NCI-H460 (cell line): ENCODE data around the gene NPC2. TPM values are rescaled to one million over a fixed set of nuclear protein-coding genes. Genes with fewer than 3 reads are reported as not detected.

ENCODE experiments used
- DNase-seq: peaks from one replicate; pipeline ENCODE4 v3.0.0-alpha.2; 2016; ENCODE audit warnings: low read depth; ENCODE audit errors: extremely low read depth
- total RNA-seq: library from RNA; depleted of rRNA; stranded (reverse); fragments of >200 nt; shearing (Covaris generic); gene quantifications from 2 replicates; pipeline ENCODE4 v1.2.3, GENCODE V29; 2014

Gene NPC2
- total RNA-seq, 1 experiment from 2014 or later = 59.3 TPM

GRCh38 chr14:74521756-74522155 is 28.7 kb upstream of the NPC2 start:
- no peak for DNase-seq

GRCh38 chr14:74519316-74520074 is 26.4 kb upstream of the NPC2 start:
- DNase-seq = no peak

- no peak for DNase-seq
Measured at GRCh38 chr14:74518221-74518620, 25.1 kb upstream of the NPC2 start.

GRCh38 chr14:74517731-74518130 is 24.6 kb upstream of the NPC2 start:
- DNase-seq = no peak

GRCh38 chr14:74516451-74517160 is 23.5 kb upstream of the NPC2 start:
- no peak for DNase-seq

- no peak for DNase-seq
Measured at GRCh38 chr14:74515891-74516412, 22.8 kb upstream of the NPC2 start.

- no peak for DNase-seq
Measured at GRCh38 chr14:74514471-74514941, 21.4 kb upstream of the NPC2 start.

- no peak for DNase-seq
Measured at GRCh38 chr14:74511966-74512830, 19.1 kb upstream of the NPC2 start.

- no peak for DNase-seq
Measured at GRCh38 chr14:74510959-74511409, 17.9 kb upstream of the NPC2 start.

- DNase-seq = no peak
Measured at GRCh38 chr14:74510223-74510931, 17.3 kb upstream of the NPC2 start.

- no peak for DNase-seq
Measured at GRCh38 chr14:74509587-74510222, 16.6 kb upstream of the NPC2 start.

GRCh38 chr14:74508844-74509428 is 15.8 kb upstream of the NPC2 start:
- DNase-seq = no peak

GRCh38 chr14:74508292-74508731 is 15.2 kb upstream of the NPC2 start:
- DNase-seq = no peak

GRCh38 chr14:74507840-74508239 is 14.7 kb upstream of the NPC2 start:
- no peak for DNase-seq

GRCh38 chr14:74507085-74507484 is 14.0 kb upstream of the NPC2 start:
- DNase-seq = no peak

GRCh38 chr14:74506411-74506851 is 13.3 kb upstream of the NPC2 start:
- no peak for DNase-seq

- no peak for DNase-seq
Measured at GRCh38 chr14:74505831-74506230, 12.7 kb upstream of the NPC2 start.

GRCh38 chr14:74504874-74505720 is 12.0 kb upstream of the NPC2 start:
- DNase-seq = no peak
